K562 (cell line): ENCODE results near the gene TMCC2. TPM values are rescaled to one million over a fixed set of nuclear protein-coding genes. Genes with fewer than 3 reads are reported as not detected.
A peak's percentile ranks its signal among the peaks of the same experiment; 100 is the strongest.

Experiments used
- ARID1B ChIP-seq: fragments of 450-650 bp; IDR thresholded peaks from 2 replicates; pipeline ENCODE4 v1.6.1; 2016; ENCODE audit warnings: antibody characterized with exemption, mild to moderate bottlenecking, inconsistent platforms
- ATF1 ChIP-seq, 2 experiments: fragments of 450-650 bp in 1 of 2; IDR thresholded peaks; 2 replicates each; pipeline ENCODE4 v1.6.1; 2016; ENCODE audit warnings: missing compliant biosample characterization in 1 of 2, missing genetic modification characterization in 1 of 2
- FOS ChIP-seq: IDR thresholded peaks from 3 replicates; pipeline ENCODE4 v1.6.1; 2011; ENCODE audit not compliant: insufficient read length; ENCODE audit errors: extremely low read depth
- HDAC1 ChIP-seq, 2 experiments: fragments of 450-650 bp; IDR thresholded peaks; 2 replicates each; pipeline ENCODE4 v1.6.1; 2016 to 2017; ENCODE audit warnings: inconsistent platforms in 1 of 2, mild to moderate bottlenecking in 1 of 2, moderate library complexity in 1 of 2
- NCOA2 ChIP-seq, 2 experiments: fragments of 450-650 bp; IDR thresholded peaks; 2 replicates each; pipeline ENCODE4 v1.6.1; 2018; ENCODE audit warnings: mild to moderate bottlenecking in 2 of 2, moderate library complexity in 1 of 2; ENCODE audit not compliant: partially characterized antibody in 2 of 2
- NR3C1 ChIP-seq: sonication (generic); formaldehyde crosslinking; IDR thresholded peaks from 2 replicates; pipeline ENCODE4 v1.8.1; 2022; ENCODE audit warnings: missing genetic modification reagents
- SAFB2 ChIP-seq: fragments of 200-400 bp; formaldehyde crosslinking; IDR thresholded peaks from 2 replicates; pipeline ENCODE4 v1.6.1; 2018; ENCODE audit warnings: borderline replicate concordance, low read length, low read depth, moderate library complexity; ENCODE audit not compliant: severe bottlenecking
- SIN3B ChIP-seq: fragments of 450-650 bp; IDR thresholded peaks from 2 replicates; pipeline ENCODE4 v1.6.1; 2017; ENCODE audit warnings: low read depth, mild to moderate bottlenecking, moderate library complexity
- SMAD4 ChIP-seq: fragments of 250-450 bp; sonication (Bioruptor Pico); conservative IDR thresholded peaks from 2 replicates; pipeline ENCODE4 v1.8.0; 2021; ENCODE audit warnings: inconsistent platforms, mild to moderate bottlenecking, moderate library complexity
- TSC22D4 ChIP-seq: fragments of 450-650 bp; IDR thresholded peaks from 2 replicates; pipeline ENCODE4 v1.6.1; 2016; ENCODE audit warnings: missing genetic modification characterization, missing biosample characterization, control low read depth
- ZKSCAN8 ChIP-seq: fragments of 200-800 bp; sonication (Bioruptor generic); IDR thresholded peaks from 2 replicates; pipeline ENCODE4 v1.6.1; 2016; ENCODE audit warnings: missing genetic modification characterization, missing compliant biosample characterization
- ZNF23 ChIP-seq: fragments of 250-450 bp; sonication (Bioruptor Pico); IDR thresholded peaks from 2 replicates; pipeline ENCODE4 v1.4.0; 2020; ENCODE audit warnings: mild to moderate bottlenecking
- polyA plus RNA-seq, 8 experiments: library from polyadenylated mRNA; depleted of rRNA in 4 of 8; stranded (reverse) in 5 of 8; unstranded in 3 of 8; fragments of >200 nt; fragmentation: Nextera tagmentation in 2 of 8; fragmentation: Illumina TruSeq in 1 of 8; extraction: Ambion mirVana in 2 of 8; extraction: Trizol in 1 of 8; gene quantifications; 2 replicates each; pipeline versions ENCODE4 v1.2.1 to v1.2.3, GENCODE V29; 2011 to 2014; ENCODE audit warnings: inconsistent platforms in 1 of 8, missing spikeins in 1 of 8
- total RNA-seq, 7 experiments: library from RNA; depleted of rRNA in 6 of 7; stranded (reverse); fragments of >200 nt in 6 of 7; fragmentation: Illumina TruSeq in 2 of 7; extraction: Trizol in 2 of 7; gene quantifications; 2 replicates each; pipeline versions ENCODE4 v1.2.1 to v1.2.3, GENCODE V29; 2011 to 2021; ENCODE audit warnings: low replicate concordance in 1 of 7
- TF ChIP-seq, protein P1 (sequence below), 2 experiments: fragments of 450-650 bp; formaldehyde crosslinking in 1 of 2; IDR thresholded peaks; 2 replicates each; pipeline versions ENCODE4 v1.4.0 to v1.6.1; 2014 to 2020; ENCODE audit warnings: mild to moderate bottlenecking in 2 of 2, borderline replicate concordance in 1 of 2, low read depth in 1 of 2
- TF ChIP-seq, protein P2 (sequence below): fragments of 450-650 bp; IDR thresholded peaks from 2 replicates; pipeline ENCODE4 v1.6.1; 2018; ENCODE audit not compliant: partially characterized antibody

The TMCC2 gene
- total and polyA plus RNA-seq, 9 of the 15 experiments (the other 6 are each of a cell fraction or from before 2014, with no cell fraction given) = 0.06 to 1.8 (median 0.98) TPM

GRCh38 chr1:205284420-205285144 lies 56.8 kb downstream of the TMCC2 start (continued):
- TF ChIP-seq, protein P1, sequence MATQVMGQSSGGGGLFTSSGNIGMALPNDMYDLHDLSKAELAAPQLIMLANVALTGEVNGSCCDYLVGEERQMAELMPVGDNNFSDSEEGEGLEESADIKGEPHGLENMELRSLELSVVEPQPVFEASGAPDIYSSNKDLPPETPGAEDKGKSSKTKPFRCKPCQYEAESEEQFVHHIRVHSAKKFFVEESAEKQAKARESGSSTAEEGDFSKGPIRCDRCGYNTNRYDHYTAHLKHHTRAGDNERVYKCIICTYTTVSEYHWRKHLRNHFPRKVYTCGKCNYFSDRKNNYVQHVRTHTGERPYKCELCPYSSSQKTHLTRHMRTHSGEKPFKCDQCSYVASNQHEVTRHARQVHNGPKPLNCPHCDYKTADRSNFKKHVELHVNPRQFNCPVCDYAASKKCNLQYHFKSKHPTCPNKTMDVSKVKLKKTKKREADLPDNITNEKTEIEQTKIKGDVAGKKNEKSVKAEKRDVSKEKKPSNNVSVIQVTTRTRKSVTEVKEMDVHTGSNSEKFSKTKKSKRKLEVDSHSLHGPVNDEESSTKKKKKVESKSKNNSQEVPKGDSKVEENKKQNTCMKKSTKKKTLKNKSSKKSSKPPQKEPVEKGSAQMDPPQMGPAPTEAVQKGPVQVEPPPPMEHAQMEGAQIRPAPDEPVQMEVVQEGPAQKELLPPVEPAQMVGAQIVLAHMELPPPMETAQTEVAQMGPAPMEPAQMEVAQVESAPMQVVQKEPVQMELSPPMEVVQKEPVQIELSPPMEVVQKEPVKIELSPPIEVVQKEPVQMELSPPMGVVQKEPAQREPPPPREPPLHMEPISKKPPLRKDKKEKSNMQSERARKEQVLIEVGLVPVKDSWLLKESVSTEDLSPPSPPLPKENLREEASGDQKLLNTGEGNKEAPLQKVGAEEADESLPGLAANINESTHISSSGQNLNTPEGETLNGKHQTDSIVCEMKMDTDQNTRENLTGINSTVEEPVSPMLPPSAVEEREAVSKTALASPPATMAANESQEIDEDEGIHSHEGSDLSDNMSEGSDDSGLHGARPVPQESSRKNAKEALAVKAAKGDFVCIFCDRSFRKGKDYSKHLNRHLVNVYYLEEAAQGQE (IDR thresholded peaks at IDR 0.05; ENCODE audit: borderline replicate concordance) = peak; percentile 30; the same call in 1 of the 2 replicates
- TF ChIP-seq, protein P1 (CRISPR knock-in tag; IDR thresholded peaks at IDR 0.05; ENCODE audit: low read depth) = no peak
- TF ChIP-seq SIN3B (no peak), SMAD4 (CRISPR knock-in tag) (0 out of 2 replicates have a peak, but pooled peaks have one; percentile 50), ATF1 (CRISPR knock-in tag; IDR thresholded peaks at IDR 0.05) (no peak), ATF1 (tag; IDR thresholded peaks at IDR 0.05) (peak; percentile 54), NCOA2 (IDR thresholded peaks at IDR 0.05; ENCODE audit: partially characterized antibody in 2 of 2) (no peak), NR3C1 (CRISPR knock-in tag) (no peak), ARID1B (peak; percentile 81), HDAC1 (IDR thresholded peaks at IDR 0.05) (peak in 1 of 2 experiments; percentile 64; a peak in 1 of 4 replicates), FOS (peak; percentile 40), TSC22D4 (tag) (no peak), SAFB2 (no peak), ZKSCAN8 (no peak), ZNF23 (no peak)
- TF ChIP-seq, protein P2, sequence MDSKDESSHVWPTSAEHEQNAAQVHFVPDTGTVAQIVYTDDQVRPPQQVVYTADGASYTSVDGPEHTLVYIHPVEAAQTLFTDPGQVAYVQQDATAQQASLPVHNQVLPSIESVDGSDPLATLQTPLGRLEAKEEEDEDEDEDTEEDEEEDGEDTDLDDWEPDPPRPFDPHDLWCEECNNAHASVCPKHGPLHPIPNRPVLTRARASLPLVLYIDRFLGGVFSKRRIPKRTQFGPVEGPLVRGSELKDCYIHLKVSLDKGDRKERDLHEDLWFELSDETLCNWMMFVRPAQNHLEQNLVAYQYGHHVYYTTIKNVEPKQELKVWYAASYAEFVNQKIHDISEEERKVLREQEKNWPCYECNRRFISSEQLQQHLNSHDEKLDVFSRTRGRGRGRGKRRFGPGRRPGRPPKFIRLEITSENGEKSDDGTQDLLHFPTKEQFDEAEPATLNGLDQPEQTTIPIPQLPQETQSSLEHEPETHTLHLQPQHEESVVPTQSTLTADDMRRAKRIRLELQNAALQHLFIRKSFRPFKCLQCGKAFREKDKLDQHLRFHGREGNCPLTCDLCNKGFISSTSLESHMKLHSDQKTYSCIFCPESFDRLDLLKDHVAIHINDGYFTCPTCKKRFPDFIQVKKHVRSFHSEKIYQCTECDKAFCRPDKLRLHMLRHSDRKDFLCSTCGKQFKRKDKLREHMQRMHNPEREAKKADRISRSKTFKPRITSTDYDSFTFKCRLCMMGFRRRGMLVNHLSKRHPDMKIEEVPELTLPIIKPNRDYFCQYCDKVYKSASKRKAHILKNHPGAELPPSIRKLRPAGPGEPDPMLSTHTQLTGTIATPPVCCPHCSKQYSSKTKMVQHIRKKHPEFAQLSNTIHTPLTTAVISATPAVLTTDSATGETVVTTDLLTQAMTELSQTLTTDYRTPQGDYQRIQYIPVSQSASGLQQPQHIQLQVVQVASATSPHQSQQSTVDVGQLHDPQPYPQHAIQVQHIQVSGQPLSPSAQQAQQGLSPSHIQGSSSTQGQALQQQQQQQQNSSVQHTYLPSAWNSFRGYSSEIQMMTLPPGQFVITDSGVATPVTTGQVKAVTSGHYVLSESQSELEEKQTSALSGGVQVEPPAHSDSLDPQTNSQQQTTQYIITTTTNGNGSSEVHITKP = peak; percentile 62
